ENCODE results near the gene KIFC3.
"Not testable (repeated sequence)": the region's sequence is repeated elsewhere in the genome, so short reads cannot be mapped to it uniquely, and the experiment has no call there.

The KIFC3 gene

DNA sequence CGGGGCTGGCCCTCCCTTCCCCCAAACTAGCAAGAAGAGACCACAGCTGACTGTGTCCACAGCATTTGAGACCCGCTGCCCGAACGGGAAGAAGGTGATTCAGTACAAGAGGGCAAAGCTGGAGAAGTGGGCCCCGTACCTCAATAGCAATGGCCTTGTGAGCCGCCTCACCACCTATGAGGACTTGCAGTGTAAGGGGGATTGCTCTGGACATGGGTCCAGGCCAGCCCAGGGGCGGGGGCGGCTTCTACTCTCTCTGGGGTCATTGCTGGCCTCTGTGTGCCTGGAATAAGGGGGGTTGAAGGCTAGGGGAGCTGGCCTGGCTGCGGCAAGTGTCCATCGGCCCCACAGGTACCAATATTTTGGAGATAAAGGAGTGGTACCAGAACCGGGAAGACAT is 79.6 kb downstream of the KIFC3 start:
- Histone ChIP-seq H3K9ac (ENCODE audit: low read depth, low read length) (no peak overlapping the region), H3K27me3 (ENCODE audit: control insufficient read depth, insufficient read depth, low read length) (no peaks in the 10 kb centered on the region), H3K4me1 (ENCODE audit: control insufficient read depth, insufficient read depth, low read length) (no peaks in the 10 kb centered on the region), H3K36me3 (ENCODE audit: control insufficient read depth, insufficient read depth, low read length) (no peaks in the 10 kb centered on the region), H3K9me3 (ENCODE audit: control insufficient read depth, insufficient read depth, low read length) (no peaks in the 10 kb centered on the region), H3K4me3 (ENCODE audit: low read depth, low read length) (no peak overlapping the region), H3K27ac (ENCODE audit: low read depth, low read length) (no peak overlapping the region)

- no peaks in the 10 kb centered on the region for H3K36me3 ChIP-seq (ENCODE audit: control insufficient read depth, insufficient read depth, low read length)
- H3K4me1 ChIP-seq (ENCODE audit: control insufficient read depth, insufficient read depth, low read length): no peaks in the 10 kb centered on the region
- H3K27ac ChIP-seq (ENCODE audit: low read depth, low read length): no peak overlapping the region
- H3K9ac ChIP-seq (ENCODE audit: low read depth, low read length): no peak overlapping the region
- H3K27me3 ChIP-seq (ENCODE audit: control insufficient read depth, insufficient read depth, low read length): no peaks in the 10 kb centered on the region
- H3K4me3 ChIP-seq (ENCODE audit: low read depth, low read length): no peak overlapping the region
- H3K9me3 ChIP-seq (ENCODE audit: control insufficient read depth, insufficient read depth, low read length): no peaks in the 10 kb centered on the region
Observed at GRCh38 chr16:57722210-57722499, 80.1 kb downstream of the KIFC3 start.

GRCh38 chr16:57721356-57722209 is 80.7 kb downstream of the KIFC3 start:
- Histone ChIP-seq H3K4me1 (ENCODE audit: control insufficient read depth, insufficient read depth, low read length) (no peaks in the 10 kb centered on the region), H3K36me3 (ENCODE audit: control insufficient read depth, insufficient read depth, low read length) (no peaks in the 10 kb centered on the region), H3K27me3 (ENCODE audit: control insufficient read depth, insufficient read depth, low read length) (no peaks in the 10 kb centered on the region), H3K9me3 (ENCODE audit: control insufficient read depth, insufficient read depth, low read length) (no peaks in the 10 kb centered on the region), H3K27ac (ENCODE audit: low read depth, low read length) (no peak overlapping the region), H3K4me3 (ENCODE audit: low read depth, low read length) (no peak overlapping the region), H3K9ac (ENCODE audit: low read depth, low read length) (no peak overlapping the region)

- H3K9me3 ChIP-seq (ENCODE audit: control insufficient read depth, insufficient read depth, low read length): no peaks in the 10 kb centered on the region
- no peaks in the 10 kb centered on the region for H3K4me1 ChIP-seq (ENCODE audit: control insufficient read depth, insufficient read depth, low read length)
- H3K9ac ChIP-seq (ENCODE audit: low read depth, low read length): no peak overlapping the region
- no peaks in the 10 kb centered on the region for H3K27me3 ChIP-seq (ENCODE audit: control insufficient read depth, insufficient read depth, low read length)
- H3K4me3 ChIP-seq (ENCODE audit: low read depth, low read length): no peak overlapping the region
- H3K36me3 ChIP-seq (ENCODE audit: control insufficient read depth, insufficient read depth, low read length): no peaks in the 10 kb centered on the region
- no peak overlapping the region for H3K27ac ChIP-seq (ENCODE audit: low read depth, low read length)
Observed at GRCh38 chr16:57720142-57720575, 82.1 kb downstream of the KIFC3 start.

GRCh38 chr16:57714047-57714446 is 88.2 kb downstream of the KIFC3 start:
- H3K9me3 ChIP-seq (ENCODE audit: control insufficient read depth, insufficient read depth, low read length): no peaks in the 10 kb centered on the region
- H3K27me3 ChIP-seq (ENCODE audit: control insufficient read depth, insufficient read depth, low read length): no peaks in the 10 kb centered on the region
- no peaks in the 10 kb centered on the region for H3K4me1 ChIP-seq (ENCODE audit: control insufficient read depth, insufficient read depth, low read length)
- no peak overlapping the region for H3K9ac ChIP-seq (ENCODE audit: low read depth, low read length)
- H3K36me3 ChIP-seq (ENCODE audit: control insufficient read depth, insufficient read depth, low read length): no peaks in the 10 kb centered on the region
- H3K4me3 ChIP-seq (ENCODE audit: low read depth, low read length): no peak overlapping the region
- H3K27ac ChIP-seq (ENCODE audit: low read depth, low read length): no peak overlapping the region

DNA sequence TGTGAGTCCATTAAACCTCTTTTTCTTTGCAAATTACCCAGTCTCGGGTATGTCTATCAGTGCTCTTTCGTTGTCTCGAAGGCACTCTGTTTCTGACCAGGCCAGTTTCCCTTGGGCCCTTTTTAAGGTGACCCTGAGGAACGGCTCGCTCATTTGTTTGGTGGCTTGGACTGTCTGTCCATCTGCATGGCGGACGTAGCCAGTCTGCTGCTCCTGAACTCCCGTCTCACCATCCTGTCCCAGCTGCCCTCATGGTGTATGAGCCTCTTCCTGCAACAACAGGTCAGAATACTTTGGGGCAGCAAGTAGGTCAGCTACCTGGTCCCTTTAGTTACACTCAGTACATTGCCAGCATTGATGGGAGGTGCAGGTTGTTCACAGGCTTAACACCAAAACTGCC is 88.7 kb downstream of the KIFC3 start:
- H3K9ac ChIP-seq (ENCODE audit: low read depth, low read length): no peak overlapping the region
- H3K36me3 ChIP-seq (ENCODE audit: control insufficient read depth, insufficient read depth, low read length): no peaks in the 10 kb centered on the region
- no peaks in the 10 kb centered on the region for H3K4me1 ChIP-seq (ENCODE audit: control insufficient read depth, insufficient read depth, low read length)
- no peaks in the 10 kb centered on the region for H3K9me3 ChIP-seq (ENCODE audit: control insufficient read depth, insufficient read depth, low read length)
- no peaks in the 10 kb centered on the region for H3K27me3 ChIP-seq (ENCODE audit: control insufficient read depth, insufficient read depth, low read length)
- H3K27ac ChIP-seq (ENCODE audit: low read depth, low read length): no peak overlapping the region
- H3K4me3 ChIP-seq (ENCODE audit: low read depth, low read length): no peak overlapping the region

DNA sequence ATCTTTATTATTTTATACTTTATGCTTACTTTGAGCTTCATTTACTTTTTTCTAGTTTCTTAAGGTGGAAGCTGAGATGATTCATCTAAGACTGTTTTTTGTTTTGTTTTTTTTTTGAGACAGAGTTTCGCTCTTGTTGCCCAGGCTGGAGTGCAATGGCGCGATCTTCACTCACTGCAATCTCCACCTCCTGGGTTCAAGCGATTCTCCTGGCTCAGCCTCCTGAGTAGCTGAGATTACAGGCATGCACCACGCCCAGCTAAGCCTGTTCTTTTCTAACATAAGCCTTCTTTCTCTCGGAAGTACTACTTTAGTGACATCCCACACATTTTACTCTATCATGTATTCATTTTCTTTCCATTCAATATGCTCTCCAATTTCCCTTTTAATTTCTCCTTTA is 89.7 kb downstream of the KIFC3 start:
- H3K4me3 ChIP-seq (ENCODE audit: low read depth, low read length); H3K9ac ChIP-seq (ENCODE audit: low read depth, low read length); H3K4me1 ChIP-seq (ENCODE audit: control insufficient read depth, insufficient read depth, low read length); H3K9me3 ChIP-seq (ENCODE audit: control insufficient read depth, insufficient read depth, low read length); H3K27me3 ChIP-seq (ENCODE audit: control insufficient read depth, insufficient read depth, low read length); H3K36me3 ChIP-seq (ENCODE audit: control insufficient read depth, insufficient read depth, low read length); H3K27ac ChIP-seq (ENCODE audit: low read depth, low read length): not testable (repeated sequence)

GRCh38 chr16:57711993-57712392 is 90.3 kb downstream of the KIFC3 start:
- Histone ChIP-seq H3K4me1 (ENCODE audit: control insufficient read depth, insufficient read depth, low read length) (no peaks in the 10 kb centered on the region), H3K27ac (ENCODE audit: low read depth, low read length) (no peak overlapping the region), H3K4me3 (ENCODE audit: low read depth, low read length) (no peak overlapping the region), H3K27me3 (ENCODE audit: control insufficient read depth, insufficient read depth, low read length) (no peaks in the 10 kb centered on the region), H3K36me3 (ENCODE audit: control insufficient read depth, insufficient read depth, low read length) (no peaks in the 10 kb centered on the region), H3K9ac (ENCODE audit: low read depth, low read length) (no peak overlapping the region), H3K9me3 (ENCODE audit: control insufficient read depth, insufficient read depth, low read length) (no peaks in the 10 kb centered on the region)

DNA sequence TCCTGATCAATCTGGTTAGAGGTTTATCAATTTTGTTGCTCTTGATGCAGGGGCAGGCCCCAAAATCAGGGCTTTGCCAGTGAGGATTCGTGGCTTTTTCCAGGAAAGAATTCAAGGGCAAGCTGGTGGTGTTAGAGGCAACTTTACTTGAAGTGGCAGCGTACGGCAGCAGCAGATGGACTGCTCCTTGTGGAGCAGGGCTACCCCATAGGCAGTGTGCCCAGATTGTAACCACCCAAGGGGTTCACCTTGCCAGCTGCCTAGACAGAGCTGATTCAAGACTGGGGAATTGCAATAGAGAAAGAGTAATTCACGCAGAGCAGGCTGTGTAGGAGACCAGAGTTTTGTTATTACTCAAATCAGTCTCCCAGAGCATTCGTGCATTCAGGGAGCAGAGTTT is 90.9 kb downstream of the KIFC3 start:
- Histone ChIP-seq H3K9ac (ENCODE audit: low read depth, low read length) (no peak overlapping the region), H3K27ac (ENCODE audit: low read depth, low read length) (no peak overlapping the region), H3K4me1 (ENCODE audit: control insufficient read depth, insufficient read depth, low read length) (no peaks in the 10 kb centered on the region), H3K4me3 (ENCODE audit: low read depth, low read length) (no peak overlapping the region), H3K9me3 (ENCODE audit: control insufficient read depth, insufficient read depth, low read length) (no peaks in the 10 kb centered on the region), H3K36me3 (ENCODE audit: control insufficient read depth, insufficient read depth, low read length) (no peaks in the 10 kb centered on the region), H3K27me3 (ENCODE audit: control insufficient read depth, insufficient read depth, low read length) (no peaks in the 10 kb centered on the region)

DNA sequence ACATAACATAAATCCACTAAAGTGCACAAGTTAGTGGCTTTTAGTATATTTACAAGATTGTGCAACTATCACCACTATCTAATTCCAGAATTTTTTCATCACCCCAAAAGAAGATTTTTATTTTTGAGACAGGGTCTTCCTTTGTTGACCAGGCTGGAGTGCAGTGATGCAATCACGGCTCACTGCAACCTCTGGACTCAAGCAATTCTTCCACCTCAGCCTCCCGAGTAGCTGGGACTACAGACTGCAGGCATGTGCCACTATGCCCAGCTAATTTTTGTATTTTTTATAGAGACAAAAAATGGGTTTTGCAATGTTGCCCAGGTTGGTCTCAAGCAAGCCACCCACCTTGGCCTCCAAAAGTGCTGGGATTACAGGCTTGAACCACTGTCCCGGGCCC is 92.6 kb downstream of the KIFC3 start:
- Histone ChIP-seq H3K27me3 (ENCODE audit: control insufficient read depth, insufficient read depth, low read length) (no peaks in the 10 kb centered on the region), H3K4me3 (ENCODE audit: low read depth, low read length) (no peak overlapping the region), H3K9ac (ENCODE audit: low read depth, low read length) (no peak overlapping the region), H3K36me3 (ENCODE audit: control insufficient read depth, insufficient read depth, low read length) (no peaks in the 10 kb centered on the region), H3K27ac (ENCODE audit: low read depth, low read length) (no peak overlapping the region), H3K9me3 (ENCODE audit: control insufficient read depth, insufficient read depth, low read length) (no peaks in the 10 kb centered on the region), H3K4me1 (ENCODE audit: control insufficient read depth, insufficient read depth, low read length) (no peaks in the 10 kb centered on the region)
